Duodenal mucosa (tissue), 2 donors: Measurements from ENCODE around the gene LAMB3.

Experiments
- H3K27ac ChIP-seq: one replicate; pipeline ENCODE4 v1.7.0; 2013; ENCODE audit warnings: low read depth, low read length
- H3K27me3 ChIP-seq, 2 donors: one replicate each; pipeline ENCODE4 v1.7.0; 2013; ENCODE audit warnings: low read length in 2 of 2, control low read depth in 1 of 2; ENCODE audit not compliant: insufficient read depth in 2 of 2, control insufficient read depth in 1 of 2
- H3K36me3 ChIP-seq, 2 donors: one replicate each; pipeline ENCODE4 v1.7.0; 2013; ENCODE audit warnings: low read length in 2 of 2, control low read depth in 1 of 2; ENCODE audit not compliant: insufficient read depth in 2 of 2, control insufficient read depth in 1 of 2
- H3K4me1 ChIP-seq, 2 donors: one replicate each; pipeline ENCODE4 v1.7.0; 2013; ENCODE audit warnings: low read length in 2 of 2, control low read depth in 1 of 2; ENCODE audit not compliant: insufficient read depth in 2 of 2, control insufficient read depth in 1 of 2
- H3K4me3 ChIP-seq, 2 donors: one replicate each; pipeline ENCODE4 v1.7.0; 2013; ENCODE audit warnings: low read length in 2 of 2, low read depth in 1 of 2
- H3K9ac ChIP-seq, 2 donors: one replicate each; pipeline ENCODE4 v1.7.0; 2013; ENCODE audit warnings: low read length in 2 of 2, low read depth in 1 of 2
- H3K9me3 ChIP-seq, 2 donors: one replicate each; pipeline ENCODE4 v1.7.0; 2013; ENCODE audit warnings: low read length in 2 of 2, control low read depth in 1 of 2; ENCODE audit not compliant: control insufficient read depth in 1 of 2

Gene LAMB3

DNA sequence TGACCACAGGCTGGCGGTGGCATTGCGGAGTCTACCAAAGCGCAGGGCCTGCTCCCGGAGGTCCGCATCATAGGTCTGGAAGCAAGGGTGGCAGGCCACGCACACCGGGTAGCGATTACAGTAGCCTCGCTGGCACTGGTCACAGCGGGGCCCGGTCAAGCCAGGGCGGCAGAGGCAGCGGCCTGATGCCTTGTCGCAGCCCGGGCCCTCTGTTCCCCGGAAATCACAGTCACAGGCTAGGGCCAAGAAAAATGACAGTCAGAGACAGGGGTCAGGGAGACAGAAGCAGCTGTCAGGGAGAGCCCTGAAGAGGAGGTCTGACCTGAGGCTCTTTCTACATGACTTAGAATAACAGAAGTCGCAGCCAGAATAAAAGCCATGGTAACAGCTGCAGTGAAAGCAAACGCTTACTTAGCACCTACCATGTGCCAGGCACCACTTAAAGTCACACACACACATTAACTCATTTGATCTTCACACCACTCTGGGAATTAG lies 26.4 kb downstream of the LAMB3 start:
- Histone ChIP-seq H3K4me3 (no peak overlapping the region), H3K27me3 (no peaks in the 10 kb centered on the region), H3K36me3 (peaks cover 9 to 28% of the 10 kb centered on the region in 2 donors), H3K4me1 (peaks cover 12 to 17% of the 10 kb centered on the region in 2 donors), H3K9ac (no peak overlapping the region), H3K27ac (no peak overlapping the region), H3K9me3 (no peaks in the 10 kb centered on the region)

DNA sequence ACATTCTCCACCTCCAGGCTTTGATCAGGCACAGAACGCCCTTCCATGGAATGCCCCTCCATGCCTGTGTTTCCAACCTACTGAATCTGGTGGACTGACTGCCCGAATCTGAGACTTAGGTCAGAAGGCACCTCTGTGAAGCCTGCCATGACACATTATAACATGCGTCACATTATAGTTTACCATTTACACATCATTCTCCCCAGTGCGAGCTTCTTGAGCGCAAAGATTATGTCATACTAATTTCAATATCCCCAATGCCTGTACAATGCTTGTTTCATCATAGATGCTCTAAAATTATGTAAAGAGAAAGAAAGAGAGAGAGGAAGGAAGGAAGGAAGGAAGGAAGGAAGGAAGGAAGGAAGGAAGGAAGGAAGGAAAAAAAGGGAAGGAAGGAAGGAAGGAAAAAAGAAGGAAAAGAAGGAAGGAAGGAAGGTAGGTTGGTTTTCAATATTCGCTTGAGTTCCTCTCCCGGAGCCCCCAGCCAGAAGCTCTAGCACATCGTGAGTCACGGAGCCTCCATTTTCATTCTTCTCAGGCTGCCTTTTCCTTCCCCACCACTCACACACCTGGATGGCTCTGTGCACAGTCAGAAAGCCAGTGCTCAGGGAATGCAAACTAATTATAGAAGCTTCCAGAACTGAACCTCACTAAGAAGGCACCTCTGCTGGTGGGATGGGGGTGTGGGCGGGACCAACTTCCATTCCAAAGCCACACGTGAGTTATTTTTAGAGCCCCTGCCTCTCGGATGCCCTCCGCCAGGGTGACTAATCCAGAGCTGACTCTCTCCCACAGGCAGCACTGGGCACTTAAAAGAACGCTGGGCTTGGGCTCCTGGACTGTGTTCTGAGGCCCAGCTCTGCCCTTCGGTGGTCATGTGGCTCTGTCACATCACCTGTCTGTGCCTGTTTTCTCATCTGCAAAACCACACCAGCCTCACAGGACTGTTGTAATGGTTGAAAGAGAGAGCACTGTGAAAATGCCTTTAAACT lies 27.4 kb downstream of the LAMB3 start:
- no peak overlapping the region for H3K27ac ChIP-seq
- H3K9me3 ChIP-seq = no peaks in the 10 kb centered on the region
- H3K4me3 ChIP-seq = no peak overlapping the region
- peaks cover 15 to 26% of the 10 kb centered on the region in 2 donors for H3K4me1 ChIP-seq
- H3K36me3 ChIP-seq = peaks cover 9 to 29% of the 10 kb centered on the region in 2 donors
- no peak overlapping the region for H3K9ac ChIP-seq
- no peaks in the 10 kb centered on the region for H3K27me3 ChIP-seq

DNA sequence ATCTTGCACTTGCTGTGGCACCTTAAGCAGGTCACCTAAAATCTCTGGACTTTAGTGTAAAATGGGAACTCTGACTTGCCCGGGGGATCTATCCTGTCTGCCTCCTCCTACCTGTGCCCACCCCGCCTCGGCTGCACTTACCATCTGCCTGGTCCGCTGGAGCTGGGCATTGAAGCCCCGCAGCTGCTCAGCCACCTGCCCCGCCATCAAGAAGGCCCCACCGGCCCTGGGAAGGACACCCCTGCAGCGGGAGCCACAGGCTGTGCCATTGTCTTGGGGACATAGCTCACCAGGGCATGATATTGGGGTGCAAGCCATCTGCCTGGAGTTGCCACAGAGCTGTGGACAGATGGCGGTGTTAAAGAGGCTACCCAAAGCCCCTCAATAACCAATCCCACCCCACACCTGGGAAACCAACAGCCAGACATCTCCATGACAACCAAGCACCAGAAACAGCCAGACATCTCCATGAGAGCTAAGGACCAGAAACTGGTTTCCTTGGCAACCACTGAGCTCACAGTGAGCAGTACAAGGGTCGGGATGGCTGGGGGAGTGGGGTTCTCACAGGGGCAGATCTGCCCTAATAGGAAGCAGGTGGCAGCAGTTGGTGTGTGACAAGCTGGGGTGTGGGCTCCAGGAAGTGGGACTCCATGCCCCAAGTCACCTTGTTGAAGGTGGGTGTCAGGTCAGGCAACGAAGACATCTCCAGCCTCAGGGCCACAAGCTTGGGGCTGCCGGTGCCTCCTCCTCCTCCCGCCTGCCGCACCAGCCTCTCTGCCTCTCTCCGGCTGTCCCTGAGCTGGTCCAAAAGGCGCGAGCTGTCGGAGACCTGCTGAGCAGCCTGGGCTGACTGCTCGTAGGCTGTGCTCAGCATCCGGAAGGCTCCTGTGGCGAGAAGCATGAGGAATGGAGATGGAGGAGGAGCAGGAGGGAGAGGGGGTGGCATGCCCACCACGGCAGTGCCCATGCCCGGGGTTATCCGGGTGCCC lies 29.1 kb downstream of the LAMB3 start:
- Histone ChIP-seq H3K4me3 (no peak overlapping the region), H3K36me3 (peaks cover 10 to 31% of the 10 kb centered on the region in 2 donors), H3K9me3 (no peaks in the 10 kb centered on the region), H3K27me3 (no peaks in the 10 kb centered on the region), H3K27ac (no peak overlapping the region), H3K9ac (no peak overlapping the region), H3K4me1 (peaks cover 26 to 42% of the 10 kb centered on the region in 2 donors)

DNA sequence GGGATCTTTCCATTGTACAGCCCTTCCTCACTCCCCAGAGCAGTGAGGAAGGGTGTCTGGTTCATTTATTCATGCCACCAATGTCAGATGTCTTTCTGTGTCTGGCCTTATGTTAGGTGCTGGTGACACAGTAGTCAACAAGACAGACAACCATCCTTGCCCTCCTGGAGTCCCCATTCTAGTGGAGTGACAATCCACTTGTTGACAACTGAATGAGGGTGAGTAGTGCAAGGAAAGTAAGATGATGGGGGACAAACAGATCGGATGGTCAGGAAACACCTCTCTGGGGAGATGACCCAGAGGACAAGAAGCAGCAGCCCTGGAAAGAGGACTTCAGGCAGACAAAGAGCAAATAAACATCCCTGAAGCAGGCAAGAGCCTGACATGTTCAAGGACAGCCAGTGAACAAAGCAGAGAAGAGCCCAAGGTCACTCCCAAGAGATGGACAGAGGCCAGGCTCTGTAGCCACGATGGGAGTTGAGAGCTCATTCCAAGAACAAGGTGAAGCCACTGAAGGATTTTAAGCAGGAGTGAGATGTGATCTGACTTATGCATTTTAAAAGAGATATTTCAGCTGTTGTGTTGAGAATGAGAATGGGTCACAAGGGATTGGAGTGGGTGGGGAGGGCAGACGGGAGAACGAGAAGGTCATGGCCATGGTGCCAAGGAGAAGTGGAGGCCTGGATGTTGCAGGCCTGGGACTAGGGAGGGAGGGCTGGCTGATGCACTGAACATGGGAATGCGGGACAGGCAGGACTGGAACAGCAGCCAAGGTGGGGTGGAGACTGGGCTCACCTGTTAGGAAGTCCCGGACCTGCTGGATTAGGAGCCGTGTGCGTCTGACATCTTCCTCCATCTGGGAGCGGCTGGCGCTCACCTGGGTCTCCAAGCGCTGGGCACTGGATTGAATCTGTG lies 30.2 kb downstream of the LAMB3 start:
- Histone ChIP-seq H3K36me3 (peaks cover 11 to 33% of the 10 kb centered on the region in 2 donors), H3K4me3 (no peak overlapping the region), H3K4me1 (peaks cover 26 to 42% of the 10 kb centered on the region in 2 donors), H3K9ac (no peak overlapping the region), H3K9me3 (no peaks in the 10 kb centered on the region), H3K27ac (no peak overlapping the region), H3K27me3 (no peaks in the 10 kb centered on the region)

DNA sequence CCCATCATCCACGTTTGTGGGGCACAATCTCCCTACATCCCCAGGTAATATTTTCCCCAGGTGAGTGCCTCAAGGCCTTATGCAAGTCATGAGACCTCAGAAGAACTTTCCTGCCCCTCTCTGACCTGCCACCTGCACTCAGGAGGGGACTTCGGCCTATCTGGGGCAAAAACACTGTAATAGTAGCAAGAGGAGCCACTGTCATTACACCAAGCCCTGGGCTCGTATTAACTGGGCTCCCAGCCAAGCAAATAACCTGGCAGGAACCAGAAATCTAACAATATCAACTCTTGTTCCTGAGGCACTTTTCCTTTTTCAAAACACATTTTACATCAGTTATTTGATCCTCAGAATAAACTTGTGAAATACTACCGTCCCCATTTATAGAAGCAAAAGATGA lies 30.9 kb downstream of the LAMB3 start:
- Histone ChIP-seq H3K9ac (no peak overlapping the region), H3K27me3 (no peaks in the 10 kb centered on the region), H3K4me1 (peaks cover 26 to 42% of the 10 kb centered on the region in 2 donors), H3K36me3 (peaks cover 11 to 33% of the 10 kb centered on the region in 2 donors), H3K27ac (no peak overlapping the region), H3K9me3 (no peaks in the 10 kb centered on the region), H3K4me3 (peak overlapping the region in 1 of 2 donors; percentile 24)

DNA sequence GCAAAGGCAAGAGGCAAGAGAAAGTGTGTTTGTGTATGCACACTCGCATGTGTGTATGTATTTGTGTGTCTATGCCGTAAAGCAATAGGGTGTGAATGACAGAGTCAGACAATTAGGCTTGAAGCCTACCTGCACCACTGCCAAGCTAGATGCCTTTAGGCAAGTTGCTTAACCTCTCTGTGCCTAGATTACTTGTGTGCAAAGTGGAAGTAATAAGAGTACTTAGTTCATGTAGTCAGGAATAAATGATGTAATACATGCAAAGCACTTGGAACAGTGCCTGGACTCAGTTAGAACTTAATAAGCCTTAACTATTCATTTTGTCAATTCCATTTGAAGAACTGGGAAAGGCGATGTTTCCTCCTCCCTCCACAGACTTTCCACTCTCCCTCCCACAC lies 31.7 kb downstream of the LAMB3 start:
- no peak overlapping the region for H3K27ac ChIP-seq
- no peak overlapping the region for H3K9ac ChIP-seq
- H3K9me3 ChIP-seq = no peaks in the 10 kb centered on the region
- H3K4me1 ChIP-seq = peaks cover 26 to 42% of the 10 kb centered on the region in 2 donors
- H3K36me3 ChIP-seq = peaks cover 11 to 37% of the 10 kb centered on the region in 2 donors
- H3K27me3 ChIP-seq = no peaks in the 10 kb centered on the region
- H3K4me3 ChIP-seq = no peak overlapping the region

DNA sequence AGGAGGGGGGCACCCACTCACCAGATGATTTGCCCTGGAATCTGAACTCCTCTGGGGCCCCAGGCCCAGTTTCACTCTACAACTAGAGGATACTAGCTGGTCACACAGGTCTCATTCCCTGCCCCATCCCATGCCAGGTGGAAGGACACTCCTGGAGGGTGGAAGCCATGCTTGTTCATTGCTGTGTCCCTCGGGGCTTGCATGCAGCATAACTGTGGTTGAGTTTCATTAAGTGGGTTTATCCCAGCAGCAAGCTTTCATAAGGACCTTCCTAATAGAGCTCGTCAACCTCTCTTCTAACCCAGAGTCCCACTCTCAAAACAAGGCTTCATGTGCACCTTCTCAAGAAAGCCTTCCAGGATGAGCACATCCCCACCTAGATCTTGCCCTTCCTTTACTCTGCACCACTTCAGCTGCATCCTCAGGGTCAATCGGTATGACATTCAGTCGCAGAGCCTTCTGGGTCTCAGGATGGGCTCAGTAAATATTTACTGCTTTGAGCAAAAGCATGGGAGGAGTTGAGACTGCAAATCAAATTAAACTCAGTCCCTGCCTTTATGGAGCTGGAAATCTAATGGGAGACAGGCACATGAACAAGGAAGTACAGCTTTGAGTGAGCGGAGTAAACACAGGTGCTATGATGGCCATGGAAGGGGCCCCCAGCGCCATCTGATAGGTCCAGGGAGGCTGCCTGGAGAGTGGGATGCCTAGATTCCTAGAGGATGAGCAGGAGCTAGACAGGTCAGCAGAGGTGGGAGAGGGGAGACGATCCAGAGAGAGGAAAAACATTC lies 32.3 kb downstream of the LAMB3 start:
- no peaks in the 10 kb centered on the region for H3K9me3 ChIP-seq
- H3K4me3 ChIP-seq = no peak overlapping the region
- no peak overlapping the region for H3K9ac ChIP-seq
- H3K27ac ChIP-seq = no peak overlapping the region
- peaks cover 26 to 42% of the 10 kb centered on the region in 2 donors for H3K4me1 ChIP-seq
- peaks cover 11 to 43% of the 10 kb centered on the region in 2 donors for H3K36me3 ChIP-seq
- H3K27me3 ChIP-seq = no peaks in the 10 kb centered on the region

DNA sequence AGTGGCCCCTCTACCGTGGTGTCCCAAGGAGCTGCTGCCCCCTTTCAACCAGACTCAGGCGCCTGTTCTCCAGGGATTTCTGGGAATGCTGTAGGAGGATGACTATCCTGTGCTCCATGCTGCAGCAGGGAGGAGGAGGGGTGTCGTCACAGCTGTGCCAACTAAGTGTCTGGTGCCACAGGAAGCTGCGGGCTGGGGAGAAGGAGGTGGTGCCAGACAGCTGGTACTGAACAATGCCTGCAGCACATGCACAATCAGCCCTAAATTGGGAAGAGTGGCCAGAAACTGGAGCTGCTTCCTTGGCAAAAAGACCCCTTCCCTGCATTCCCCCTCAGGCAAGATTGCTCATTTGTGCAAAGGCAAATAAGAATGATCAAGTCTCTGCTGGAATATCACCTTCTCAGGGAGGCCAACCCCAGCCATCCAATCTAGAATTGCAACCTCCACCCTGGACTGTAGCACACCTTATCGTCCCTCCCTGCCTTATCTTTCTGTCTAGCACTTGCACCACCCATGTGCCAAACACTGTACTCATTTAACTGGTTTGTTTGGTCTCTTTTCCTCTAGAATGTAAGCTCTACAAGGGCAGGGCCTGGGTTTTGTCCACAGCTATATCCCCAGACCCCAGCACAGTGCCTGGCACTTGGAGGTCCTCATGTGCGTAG lies 33.3 kb downstream of the LAMB3 start:
- Histone ChIP-seq H3K36me3 (peaks cover 11 to 45% of the 10 kb centered on the region in 2 donors), H3K27me3 (no peaks in the 10 kb centered on the region), H3K9me3 (no peaks in the 10 kb centered on the region), H3K9ac (no peak overlapping the region), H3K4me1 (peaks cover 26 to 42% of the 10 kb centered on the region in 2 donors), H3K4me3 (no peak overlapping the region), H3K27ac (no peak overlapping the region)
